ENCODE measurements around the gene SOX5. TPM values are rescaled to one million over a fixed set of nuclear protein-coding genes. Genes with fewer than 3 reads are reported as not detected.
A peak's percentile ranks its signal among the peaks of the same experiment; 100 is the strongest.

The SOX5 gene
- total and polyA plus RNA-seq, 9 of the 15 experiments (the other 6 are each of a cell fraction or from before 2014, with no cell fraction given): 8.3 to 16.5 (median 11.9) TPM

DNA sequence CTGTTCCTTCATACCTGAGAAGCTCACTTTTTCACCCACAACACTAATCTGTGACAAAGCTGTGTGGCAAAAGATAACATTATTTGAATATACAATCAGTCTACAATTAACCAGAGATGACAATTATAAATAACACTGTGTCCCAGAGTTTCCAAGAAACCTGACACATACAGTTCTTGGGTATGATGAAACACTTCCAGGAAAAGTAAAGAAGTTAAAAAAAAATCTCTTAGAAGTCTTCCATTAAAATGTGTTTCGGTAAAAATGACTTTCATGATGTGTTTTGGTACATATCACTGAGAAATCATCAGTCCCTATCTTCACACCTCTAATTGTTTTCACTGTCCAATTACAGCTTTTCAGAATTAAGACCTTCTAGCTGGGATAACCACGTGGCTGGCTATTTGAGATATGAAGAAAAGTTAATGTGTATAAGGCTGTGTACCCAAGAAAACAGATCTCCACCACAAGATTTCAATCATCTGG is 390.2 kb downstream of the SOX5 start (continued):
- peak; percentile 94 for TF ChIP-seq ATF3 (IDR thresholded peaks at IDR 0.05)
- TF ChIP-seq ATF3 (CRISPR knock-in tag; conservative IDR thresholded peaks at IDR 0.05): no peak
- peak; percentile 87 for TF ChIP-seq LEF1 (IDR thresholded peaks at IDR 0.05)
- TF ChIP-seq LCOR (CRISPR knock-in tag; IDR thresholded peaks at IDR 0.05): no peak
- no peak for TF ChIP-seq KDM5B (IDR thresholded peaks at IDR 0.05; ENCODE audit: insufficient replicate concordance, low read depth, low read length)
- no peak for TF ChIP-seq ZBTB7A (IDR thresholded peaks at IDR 0.05; ENCODE audit: borderline replicate concordance, control insufficient read depth, low read depth, low read length)
- no peak for TF ChIP-seq PTTG1 (tag; IDR thresholded peaks at IDR 0.05; ENCODE audit: low read depth)
- peak; percentile 30; the same call in 1 of the 2 replicates for TF ChIP-seq RNF2 (IDR thresholded peaks at IDR 0.05)
- TF ChIP-seq, protein P1, sequence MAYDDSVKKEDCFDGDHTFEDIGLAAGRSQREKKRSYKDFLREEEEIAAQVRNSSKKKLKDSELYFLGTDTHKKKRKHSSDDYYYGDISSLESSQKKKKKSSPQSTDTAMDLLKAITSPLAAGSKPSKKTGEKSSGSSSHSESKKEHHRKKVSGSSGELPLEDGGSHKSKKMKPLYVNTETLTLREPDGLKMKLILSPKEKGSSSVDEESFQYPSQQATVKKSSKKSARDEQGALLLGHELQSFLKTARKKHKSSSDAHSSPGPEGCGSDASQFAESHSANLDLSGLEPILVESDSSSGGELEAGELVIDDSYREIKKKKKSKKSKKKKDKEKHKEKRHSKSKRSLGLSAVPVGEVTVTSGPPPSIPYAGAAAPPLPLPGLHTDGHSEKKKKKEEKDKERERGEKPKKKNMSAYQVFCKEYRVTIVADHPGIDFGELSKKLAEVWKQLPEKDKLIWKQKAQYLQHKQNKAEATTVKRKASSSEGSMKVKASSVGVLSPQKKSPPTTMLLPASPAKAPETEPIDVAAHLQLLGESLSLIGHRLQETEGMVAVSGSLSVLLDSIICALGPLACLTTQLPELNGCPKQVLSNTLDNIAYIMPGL (CRISPR knock-in tag; IDR thresholded peaks at IDR 0.05): no peak
- TF ChIP-seq ZNF239 (CRISPR knock-in tag; IDR thresholded peaks at IDR 0.05): no peak
- no peak for TF ChIP-seq BACH1 (tag; IDR thresholded peaks at IDR 0.05)
- 0 out of 4 replicates have a peak, but pooled peaks of 1 of the 2 experiments have one; percentile 31 for TF ChIP-seq MAZ (CRISPR knock-in tag; conservative IDR thresholded peaks at IDR 0.05 in 1 of 2, IDR thresholded peaks at IDR 0.05 in 1 of 2)
- TF ChIP-seq ETS1 (conservative IDR thresholded peaks at IDR 0.05; ENCODE audit: control insufficient read depth, low read depth, low read length): no peak
- TF ChIP-seq, protein P2, sequence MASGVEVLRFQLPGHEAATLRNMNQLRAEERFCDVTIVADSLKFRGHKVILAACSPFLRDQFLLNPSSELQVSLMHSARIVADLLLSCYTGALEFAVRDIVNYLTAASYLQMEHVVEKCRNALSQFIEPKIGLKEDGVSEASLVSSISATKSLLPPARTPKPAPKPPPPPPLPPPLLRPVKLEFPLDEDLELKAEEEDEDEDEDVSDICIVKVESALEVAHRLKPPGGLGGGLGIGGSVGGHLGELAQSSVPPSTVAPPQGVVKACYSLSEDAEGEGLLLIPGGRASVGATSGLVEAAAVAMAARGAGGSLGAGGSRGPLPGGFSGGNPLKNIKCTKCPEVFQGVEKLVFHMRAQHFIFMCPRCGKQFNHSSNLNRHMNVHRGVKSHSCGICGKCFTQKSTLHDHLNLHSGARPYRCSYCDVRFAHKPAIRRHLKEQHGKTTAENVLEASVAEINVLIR (CRISPR knock-in tag; IDR thresholded peaks at IDR 0.05): no peak
- TF ChIP-seq RBM14 (IDR thresholded peaks at IDR 0.05; ENCODE audit: borderline replicate concordance, insufficient read depth, low read depth, low read length): no peak
